NCI-H2107 treated with DMSO at 0.1 percent for 48 hours (cell line): ENCODE measurements around the gene LINGO1.

Source experiments
- DNase-seq: peaks from one replicate; lab custom pipeline; 2025; ENCODE audit not compliant: unreplicated experiment; lab: John Stamatoyannopoulos, UW

Gene LINGO1, protein sequence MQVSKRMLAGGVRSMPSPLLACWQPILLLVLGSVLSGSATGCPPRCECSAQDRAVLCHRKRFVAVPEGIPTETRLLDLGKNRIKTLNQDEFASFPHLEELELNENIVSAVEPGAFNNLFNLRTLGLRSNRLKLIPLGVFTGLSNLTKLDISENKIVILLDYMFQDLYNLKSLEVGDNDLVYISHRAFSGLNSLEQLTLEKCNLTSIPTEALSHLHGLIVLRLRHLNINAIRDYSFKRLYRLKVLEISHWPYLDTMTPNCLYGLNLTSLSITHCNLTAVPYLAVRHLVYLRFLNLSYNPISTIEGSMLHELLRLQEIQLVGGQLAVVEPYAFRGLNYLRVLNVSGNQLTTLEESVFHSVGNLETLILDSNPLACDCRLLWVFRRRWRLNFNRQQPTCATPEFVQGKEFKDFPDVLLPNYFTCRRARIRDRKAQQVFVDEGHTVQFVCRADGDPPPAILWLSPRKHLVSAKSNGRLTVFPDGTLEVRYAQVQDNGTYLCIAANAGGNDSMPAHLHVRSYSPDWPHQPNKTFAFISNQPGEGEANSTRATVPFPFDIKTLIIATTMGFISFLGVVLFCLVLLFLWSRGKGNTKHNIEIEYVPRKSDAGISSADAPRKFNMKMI

DNA sequence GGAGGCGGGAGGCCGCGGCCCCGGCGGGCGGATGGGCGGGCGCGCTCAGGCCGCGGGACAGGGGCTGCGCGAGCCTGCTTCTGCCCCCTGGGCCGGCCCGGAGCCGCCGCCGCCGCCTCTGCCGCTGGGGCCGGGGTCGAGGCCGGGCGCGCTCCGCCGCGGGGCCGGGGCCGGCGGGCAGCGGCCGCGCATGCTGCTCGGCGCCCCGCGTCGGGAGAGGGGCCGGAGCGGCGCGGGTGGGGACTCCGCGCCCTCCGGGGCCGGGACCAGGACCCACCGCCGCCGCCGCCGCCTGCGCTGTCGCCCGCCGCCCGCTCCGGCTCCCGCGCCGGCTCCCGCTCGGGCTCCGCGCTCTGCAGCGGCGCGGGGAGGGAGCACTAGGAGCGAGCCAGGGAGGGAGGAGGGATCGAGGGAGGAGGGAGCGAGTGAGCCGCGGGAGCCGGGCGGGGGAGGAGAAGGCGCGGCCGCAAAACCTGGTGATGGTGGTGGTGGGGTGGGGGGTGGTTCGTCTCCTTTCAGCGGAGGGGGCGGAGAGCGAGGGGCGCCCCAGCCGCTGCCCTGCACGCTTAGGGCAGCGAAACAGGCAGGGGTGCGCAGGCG is at the start of gene LINGO1:
LINGO1 (minus strand) TSS at position 379 of the 600 bp plus-strand sequence. CDS start 597 bp downstream, outside the sequence.
- no peak for DNase-seq

- no peak for DNase-seq
Measured at GRCh38 chr15:77681362-77681761, 48.6 kb upstream of the LINGO1 start.

DNA sequence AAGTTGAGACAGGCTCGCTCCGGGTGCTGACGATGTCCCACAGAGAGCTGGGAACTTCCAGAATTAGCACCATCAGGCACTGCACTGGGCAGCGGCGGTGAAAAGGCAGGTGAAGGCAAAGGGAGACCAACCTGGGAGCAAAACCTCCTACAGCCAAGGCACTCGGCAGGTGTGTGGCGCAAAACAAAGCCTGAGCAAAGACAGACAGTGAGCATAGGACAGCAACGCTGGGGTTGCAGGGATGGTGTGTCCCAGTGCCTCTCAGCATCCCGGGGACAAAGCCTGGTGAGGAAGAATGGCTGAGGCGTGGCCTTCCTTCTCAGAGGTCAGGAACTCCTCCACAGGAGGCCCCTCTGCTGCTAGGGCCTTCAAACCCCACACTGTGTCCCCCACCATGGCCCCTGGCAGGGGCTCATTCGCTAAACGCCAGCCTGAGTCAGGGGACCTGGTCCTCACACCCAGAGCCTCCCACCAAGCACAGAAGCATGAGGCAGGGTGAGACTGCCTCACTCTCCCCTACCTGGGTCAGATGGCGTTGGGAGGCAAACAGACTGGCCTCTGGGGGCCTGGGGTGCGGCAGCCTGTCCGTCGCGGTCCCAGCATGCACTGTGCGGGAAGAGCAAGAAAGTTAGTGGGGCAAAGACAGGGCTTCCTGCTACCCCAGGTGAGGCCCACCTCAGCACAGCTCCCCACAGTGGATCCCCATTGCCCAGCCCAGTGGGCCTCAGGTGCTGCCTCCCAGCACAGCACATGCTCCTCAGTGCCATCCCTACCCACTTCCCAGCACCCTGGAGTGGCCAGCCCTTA is 44.1 kb upstream of the LINGO1 start:
- DNase-seq = no peak

DNA sequence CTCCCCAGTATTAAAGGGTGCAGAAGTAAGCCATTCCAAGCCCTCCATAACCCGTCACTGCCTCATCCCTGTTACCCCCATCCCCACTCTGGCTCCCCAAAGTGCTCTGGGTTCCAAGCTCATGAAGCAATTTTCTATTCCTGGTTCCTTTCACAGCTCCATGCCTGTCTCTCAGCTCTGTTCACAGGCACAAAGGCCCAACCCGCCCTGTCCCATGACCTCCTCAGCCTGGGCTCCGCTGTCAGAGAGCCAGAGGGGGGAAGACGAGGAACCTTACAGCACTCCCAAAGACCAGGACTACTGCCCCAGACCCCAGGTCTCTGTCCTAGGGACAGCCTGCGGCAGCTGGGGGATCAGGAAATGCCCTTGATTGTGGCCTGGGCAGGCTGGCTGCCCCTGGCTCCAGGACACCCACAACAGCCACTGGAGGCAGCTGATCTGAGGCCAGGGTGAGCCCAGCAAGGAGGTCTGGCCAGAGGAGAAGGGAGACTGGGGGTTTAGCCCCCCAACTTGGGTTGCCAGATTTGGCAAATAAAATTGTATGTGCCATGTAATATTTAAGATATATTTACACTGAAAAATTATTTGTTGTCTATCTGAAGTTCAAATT is 43.2 kb upstream of the LINGO1 start:
- DNase-seq = no peak

DNA sequence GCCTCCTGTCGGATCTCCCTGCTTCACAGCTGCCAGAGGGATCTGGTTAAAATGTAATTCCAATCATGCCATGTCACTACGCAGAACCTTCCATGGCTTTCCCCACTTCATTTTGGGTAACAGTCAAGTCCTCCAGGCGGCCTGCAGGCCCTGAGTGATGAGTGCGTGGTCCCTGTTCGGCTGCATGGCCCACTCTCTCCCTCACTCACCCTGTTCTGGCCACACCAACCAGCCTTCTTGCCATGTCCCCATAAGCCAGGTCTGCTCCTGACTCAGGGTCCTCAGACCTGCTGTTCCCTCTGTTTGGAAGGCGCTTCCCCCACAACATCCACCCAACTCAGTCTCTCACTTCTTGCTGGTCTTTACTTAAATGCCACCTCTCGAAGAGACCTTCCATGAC is 41.6 kb upstream of the LINGO1 start:
- DNase-seq = no peak

- no peak for DNase-seq
Measured at GRCh38 chr15:77673866-77674265, 41.2 kb upstream of the LINGO1 start.

- DNase-seq = no peak
Measured at GRCh38 chr15:77672135-77672534, 39.4 kb upstream of the LINGO1 start.

- no peak for DNase-seq
Measured at GRCh38 chr15:77671362-77672056, 38.8 kb upstream of the LINGO1 start.

GRCh38 chr15:77670558-77671361 is 38.0 kb upstream of the LINGO1 start:
- no peak for DNase-seq

- DNase-seq = no peak
Measured at GRCh38 chr15:77669896-77670295, 37.2 kb upstream of the LINGO1 start.

DNA sequence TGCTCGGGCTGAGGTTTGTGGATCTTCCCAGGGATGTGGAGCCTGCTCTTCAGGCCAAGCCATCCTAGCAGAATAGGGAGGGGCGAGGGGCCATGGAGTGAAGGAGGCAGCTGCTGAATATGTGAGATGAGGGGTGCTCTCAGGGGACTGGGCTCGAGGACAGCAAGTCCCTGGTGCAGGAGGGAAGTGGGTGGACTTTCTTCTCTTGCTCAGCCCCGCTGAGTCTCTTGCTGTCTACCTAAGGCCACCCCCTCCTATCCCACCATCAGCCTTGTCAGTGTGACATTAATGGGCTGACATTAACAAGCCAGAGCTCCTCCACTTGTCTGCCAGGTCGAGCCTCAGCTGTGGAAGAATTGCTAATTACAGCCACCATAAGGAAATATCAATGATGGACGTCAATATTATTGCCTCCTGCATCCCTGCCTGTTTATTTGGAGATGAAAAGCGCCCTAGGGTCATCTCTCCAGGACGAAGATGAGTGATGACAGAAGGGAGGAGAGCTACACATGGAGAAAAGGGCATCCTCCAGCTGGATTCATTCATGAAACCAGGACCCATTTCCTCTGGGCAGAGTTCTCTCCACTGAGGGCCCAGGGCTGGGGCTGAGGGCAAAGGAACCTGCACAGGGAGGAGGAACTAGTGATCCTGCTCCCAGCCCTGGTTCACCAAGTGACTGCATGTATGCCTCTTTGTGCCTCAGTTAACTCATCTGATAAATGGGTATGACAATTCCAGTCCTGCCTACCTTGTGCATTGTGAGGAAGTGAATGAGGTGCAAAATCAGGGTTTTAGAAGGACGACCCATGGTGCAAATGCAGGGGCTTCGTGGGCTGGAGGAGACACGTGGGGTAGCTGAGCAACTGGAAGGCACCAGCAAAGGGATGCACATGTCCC is 34.9 kb upstream of the LINGO1 start:
- DNase-seq = no peak

GRCh38 chr15:77666296-77666660 is 33.6 kb upstream of the LINGO1 start:
- no peak for DNase-seq

- no peak for DNase-seq
Measured at GRCh38 chr15:77665530-77666295, 33.0 kb upstream of the LINGO1 start.

DNA sequence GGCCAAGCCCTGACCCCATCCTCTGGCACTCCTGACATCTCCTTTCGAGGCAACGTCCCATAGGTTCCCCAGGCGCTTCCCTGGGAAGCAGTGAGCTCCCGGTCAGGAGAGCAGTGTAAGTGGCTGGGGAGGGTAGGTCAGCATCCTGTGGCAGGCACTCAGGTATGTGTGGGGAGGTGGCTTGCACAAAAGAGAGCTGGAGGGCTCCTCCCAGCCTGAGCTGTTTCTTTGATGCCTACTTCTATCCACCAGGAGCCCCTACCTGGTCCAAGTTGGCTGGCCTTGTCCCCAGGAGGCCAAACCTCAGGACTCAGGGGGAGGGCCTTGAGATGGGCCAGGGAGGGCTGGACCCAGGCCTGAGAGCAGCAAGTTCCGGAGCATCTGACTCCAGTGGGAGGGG is 31.7 kb upstream of the LINGO1 start:
- no peak for DNase-seq

GRCh38 chr15:77663256-77663655 is 30.5 kb upstream of the LINGO1 start:
- DNase-seq = no peak

DNA sequence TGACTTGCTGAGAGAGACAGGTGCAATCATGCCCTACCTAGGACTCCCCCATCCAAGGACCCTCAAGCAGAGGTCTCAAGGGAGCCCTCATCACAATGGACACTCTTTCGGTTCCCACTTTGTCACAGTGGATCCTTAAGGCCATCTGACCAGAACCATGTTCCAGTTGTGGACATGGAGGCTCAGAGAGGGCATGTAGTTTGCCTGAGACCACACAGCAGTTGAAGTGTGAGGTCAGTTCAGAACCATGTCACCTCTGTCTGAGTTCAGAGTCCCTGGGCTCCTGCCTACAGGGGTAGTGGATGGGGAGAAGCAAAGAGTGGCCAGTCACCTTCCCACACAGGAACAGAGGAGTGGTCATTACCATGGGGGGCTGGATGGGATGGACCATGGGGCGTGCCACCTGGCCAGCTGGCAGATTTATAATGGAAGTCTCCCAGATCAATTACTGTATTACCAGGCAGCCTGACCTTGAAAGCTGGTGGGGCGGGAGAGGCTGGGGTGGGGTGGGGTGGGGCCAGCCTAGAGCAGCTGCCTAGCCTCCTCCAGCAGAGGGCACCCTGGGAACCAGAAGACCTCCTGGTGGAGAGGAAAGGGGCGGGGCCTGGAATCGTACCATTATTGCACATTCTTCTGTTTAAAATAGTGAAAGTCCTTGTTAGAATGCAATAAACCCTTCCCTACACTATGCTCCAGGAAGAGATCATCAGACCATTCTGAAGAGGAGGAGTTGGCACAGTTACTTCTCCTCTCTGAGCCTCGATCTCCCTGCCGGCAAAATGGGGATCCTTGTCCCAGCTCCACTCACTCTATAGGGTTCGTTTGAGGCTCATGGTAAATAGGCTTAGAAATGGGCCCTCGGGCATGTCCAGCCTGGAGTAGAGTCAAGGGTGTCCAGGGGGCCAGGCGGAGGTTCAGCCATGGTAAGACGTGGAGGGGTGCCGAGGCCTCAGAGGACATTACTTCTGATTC is 26.9 kb upstream of the LINGO1 start:
- peak; percentile 21 for DNase-seq

DNA sequence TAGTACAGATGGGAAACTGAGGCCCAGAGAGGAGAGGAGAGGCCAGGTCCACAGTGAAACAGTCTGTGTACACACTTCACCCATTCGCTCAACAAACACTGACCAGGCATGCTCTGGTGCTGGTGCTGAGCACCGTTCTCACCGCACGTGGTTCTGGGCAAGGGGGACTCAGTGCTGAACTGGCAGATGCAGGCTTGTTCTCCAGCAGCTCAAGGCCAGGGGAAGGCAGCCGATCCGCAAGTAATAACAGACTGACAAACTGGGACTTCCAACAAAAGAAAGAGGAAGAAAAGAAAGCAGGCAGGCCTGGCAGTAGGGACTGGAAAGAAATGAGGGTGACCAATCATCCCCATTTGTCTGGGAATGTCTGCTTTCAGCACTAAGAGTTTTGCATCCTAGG is 25.6 kb upstream of the LINGO1 start:
- no peak for DNase-seq
